GM13977 (cell line): ENCODE data around the gene PDGFD.

Experiments
- DNase-seq: peaks from one replicate; pipeline ENCODE4 v3.0.0; 2012; ENCODE audit warnings: low spot score
- CTCF ChIP-seq: IDR thresholded peaks from 2 replicates; pipeline ENCODE4 v1.5.1; 2012; ENCODE audit warnings: mild to moderate bottlenecking, control low read depth; ENCODE audit not compliant: insufficient read depth; ENCODE audit errors: extremely low read depth, missing control alignments
- in situ Hi-C: fragments of 300-500 bp; cut with MboI; formaldehyde crosslinking; loops from one replicate; pipeline ENCODE4 v1.12.0; 2022; ENCODE audit warnings: low sequenced_read_pairs, low pct_unique_long_range_greater_than_20kb, mixed read lengths, inconsistent platforms; ENCODE audit not compliant: unreplicated experiment

Gene PDGFD

GRCh38 chr11:104046331-104046730 lies 117.6 kb downstream of the PDGFD start:
- no peak for TF ChIP-seq CTCF
- no peak for DNase-seq
- in situ Hi-C loops, result no loop called here

DNA sequence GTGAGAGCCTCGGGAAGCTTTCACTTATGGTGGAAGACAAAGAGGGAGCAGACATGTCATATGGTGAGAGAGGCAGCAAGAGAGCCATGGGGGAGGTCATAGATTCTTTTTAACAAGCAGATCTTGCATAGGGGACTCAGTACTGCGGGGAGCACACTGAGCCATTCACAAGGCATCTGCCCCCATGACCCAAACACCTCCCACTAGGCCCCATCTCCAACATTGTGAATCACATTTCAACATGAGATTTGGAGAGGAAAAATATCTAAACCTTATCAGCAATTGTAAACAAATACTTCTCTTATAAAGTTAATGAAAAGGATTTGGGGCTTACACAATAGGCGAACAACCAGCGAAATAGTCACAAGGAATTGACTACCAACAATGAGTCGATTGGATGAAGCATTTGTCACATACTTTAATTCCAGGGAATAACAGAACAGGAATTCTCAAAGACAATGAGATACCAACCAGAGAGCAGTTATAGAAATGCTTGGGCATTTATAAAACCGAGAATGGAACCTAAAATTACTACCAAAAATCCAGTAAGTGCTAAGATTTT lies 120.2 kb downstream of the PDGFD start:
- no peak for DNase-seq
- in situ Hi-C loops, result no loop called here
- no peak for TF ChIP-seq CTCF

DNA sequence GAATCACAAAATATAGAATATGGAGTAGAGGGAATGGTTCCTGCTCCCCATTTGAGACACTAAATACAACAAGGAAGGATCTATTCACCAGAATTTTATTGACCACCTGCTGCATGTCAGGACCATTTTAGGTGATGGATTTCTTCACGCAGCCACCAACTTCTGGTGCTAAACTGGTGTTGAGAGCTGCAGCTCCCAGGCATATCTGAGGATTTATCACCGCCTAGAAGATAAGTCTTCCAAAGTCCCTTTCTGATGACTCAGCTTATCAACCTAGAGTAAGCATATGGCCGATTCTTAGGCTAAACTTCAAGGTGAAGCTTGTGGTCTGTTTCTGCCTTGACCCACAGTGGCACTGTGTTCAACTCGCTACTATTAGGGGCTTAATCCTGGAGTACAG lies 120.8 kb downstream of the PDGFD start:
- DNase-seq, result no peak
- no peak for TF ChIP-seq CTCF
- in situ Hi-C loops, result no loop called here

GRCh38 chr11:104041792-104042191 lies 122.2 kb downstream of the PDGFD start:
- in situ Hi-C loops, result no loop called here
- no peak for DNase-seq
- no peak for TF ChIP-seq CTCF

DNA sequence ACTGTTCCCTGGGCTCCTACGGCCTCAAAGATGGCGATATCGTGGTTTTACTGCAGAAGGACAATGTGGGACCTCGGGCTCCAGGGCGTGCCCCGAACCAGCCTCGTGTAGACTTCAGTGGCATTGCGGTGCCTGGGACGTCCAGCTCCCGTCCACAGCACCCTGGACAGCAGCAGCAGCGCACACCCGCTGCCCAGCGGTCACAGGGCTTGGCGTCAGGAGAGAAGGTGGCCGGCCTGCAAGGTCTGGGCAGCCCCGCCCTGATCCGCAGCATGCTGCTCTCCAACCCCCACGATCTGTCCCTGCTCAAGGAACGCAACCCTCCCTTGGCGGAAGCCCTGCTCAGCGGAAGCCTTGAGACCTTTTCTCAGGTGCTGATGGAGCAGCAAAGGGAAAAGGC lies 127.0 kb downstream of the PDGFD start:
- no peak for DNase-seq
- in situ Hi-C loops, result no loop called here
- TF ChIP-seq CTCF, result no peak

GRCh38 chr11:104036588-104036987 lies 127.4 kb downstream of the PDGFD start, which contains the start of gene DDI1:
TSS of gene DDI1 (plus strand) at chr11:104036640. CDS start at chr11:104036823, 183 bp downstream.
- in situ Hi-C loops, result no loop called here
- DNase-seq, result no peak
- no peak for TF ChIP-seq CTCF

DNA sequence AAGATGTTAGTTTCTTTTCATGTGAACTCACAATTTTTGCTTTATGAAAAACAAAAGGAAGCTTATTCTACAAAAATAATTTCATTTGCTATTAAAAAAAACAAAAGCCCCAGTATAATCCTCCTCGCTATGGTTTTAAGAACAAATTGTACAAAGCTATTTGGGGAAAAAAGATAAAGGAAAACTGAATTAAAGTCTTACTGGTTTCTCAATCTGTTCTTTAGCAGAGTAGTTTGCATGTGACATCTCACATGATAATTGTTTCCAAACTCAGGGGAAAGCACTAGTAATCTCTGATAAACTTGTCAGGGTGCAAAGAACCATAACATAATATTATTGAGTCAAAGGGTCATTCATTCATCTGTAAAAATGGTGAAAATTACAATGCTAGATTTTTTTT lies 130.4 kb downstream of the PDGFD start:
- no peak for TF ChIP-seq CTCF
- in situ Hi-C loops, result no loop called here
- DNase-seq, result no peak
